Right ventricle myocardium superior (tissue), 1 donor: ENCODE measurements around the gene UGT1A10. TPM values are rescaled to one million over a fixed set of nuclear protein-coding genes. Genes with fewer than 3 reads are reported as not detected.
"Not testable (repeated sequence)": the region's sequence is repeated elsewhere in the genome, so short reads cannot be mapped to it uniquely, and the experiment has no call there.

Experiments used
- ATAC-seq: fragments of 200-7000 bp; cut with Tn5 transposase; one replicate; pipeline ENCODE4 v1.9.1; 2020; ENCODE audit warnings: mild to moderate bottlenecking; ENCODE audit not compliant: poor library complexity
- DNase-seq: peaks from one replicate; pipeline ENCODE4 v3.0.0-alpha.2; 2020
- intact Hi-C: fragments of 100-400 bp; cut with DNase I; formaldehyde crosslinking; loops from one replicate; pipeline ENCODE4 v1.11.2; 2022
- total RNA-seq: library from RNA; stranded (reverse); fragmentation: NEBNext Ultra II Directional; extraction: Animal tissue kit (Norgen Biotek cat#: 25700); gene quantifications from one replicate; pipeline ENCODE4 v1.2.1, GENCODE V29; 2021
- donor health status: DM: no; HTN: yes; CAD: no; lungs with severe emphysema.

Gene UGT1A10
- total RNA-seq, 1 donor from 2014 or later: not detected

GRCh38 chr2:233651430-233651829 lies 15.2 kb downstream of the UGT1A10 start:
- no peak for ATAC-seq
- intact Hi-C loops: no loop called here
- no peak for DNase-seq

- intact Hi-C loops: no loop called here
These were observed 18.3 kb downstream of the UGT1A10 start for GRCh38 chr2:233654501-233654900.

GRCh38 chr2:233655043-233655442 lies 18.8 kb downstream of the UGT1A10 start:
- intact Hi-C loops: no loop called here
- ATAC-seq (no peak), DNase-seq (no peak)

More at GRCh38 chr2:233654501-233654900, 18.3 kb downstream of the UGT1A10 start:
- DNase-seq: no peak
- ATAC-seq: no peak

GRCh38 chr2:233655943-233656342 lies 19.7 kb downstream of the UGT1A10 start:
- ATAC-seq, DNase-seq, intact Hi-C loops: not testable (repeated sequence)

- ATAC-seq: no peak
- intact Hi-C loops: no loop called here
- no peak for DNase-seq
These were observed 20.2 kb downstream of the UGT1A10 start for GRCh38 chr2:233656443-233656842.

GRCh38 chr2:233658610-233659009 lies 22.4 kb downstream of the UGT1A10 start:
- ATAC-seq: no peak
- no peak for DNase-seq
- intact Hi-C loops: no loop called here

- ATAC-seq (no peak), DNase-seq (no peak)
- intact Hi-C loops: no loop called here
These were observed 27.7 kb downstream of the UGT1A10 start for GRCh38 chr2:233663911-233664310.

- ATAC-seq (no peak), DNase-seq (no peak)
- intact Hi-C loops: no loop called here
These were observed 32.5 kb downstream of the UGT1A10 start for GRCh38 chr2:233668605-233669260.

GRCh38 chr2:233671290-233672161 lies 35.3 kb downstream of the UGT1A10 start, which contains the start of gene UGT1A9:
UGT1A9 (plus strand) TSS chr2:233671898; CDS start chr2:233671935, 37 bp downstream.
- ATAC-seq: no peak
- intact Hi-C loops: no loop called here

GRCh38 chr2:233672886-233673285 lies 36.6 kb downstream of the UGT1A10 start:
- DNase-seq (no peak), ATAC-seq (no peak)
- intact Hi-C loops: no loop called here

More at GRCh38 chr2:233671290-233672161, 35.3 kb downstream of the UGT1A10 start, which contains the start of gene UGT1A9:
- DNase-seq: no peak

GRCh38 chr2:233673896-233674295 lies 37.6 kb downstream of the UGT1A10 start:
- ATAC-seq: no peak
- no peak for DNase-seq
- intact Hi-C loops: no loop called here

- ATAC-seq: no peak
- no peak for DNase-seq
- intact Hi-C loops: no loop called here
These were observed 38.1 kb downstream of the UGT1A10 start for GRCh38 chr2:233674314-233674713.

GRCh38 chr2:233674995-233675394 lies 38.7 kb downstream of the UGT1A10 start:
- intact Hi-C loops: no loop called here
- no peak for DNase-seq

GRCh38 chr2:233676046-233676445 lies 39.8 kb downstream of the UGT1A10 start:
- no peak for ATAC-seq
- no peak for DNase-seq
- intact Hi-C loops: no loop called here

More at GRCh38 chr2:233674995-233675394, 38.7 kb downstream of the UGT1A10 start:
- no peak for ATAC-seq

GRCh38 chr2:233679196-233679595 lies 42.9 kb downstream of the UGT1A10 start:
- no peak for ATAC-seq
- intact Hi-C loops: no loop called here
- no peak for DNase-seq

GRCh38 chr2:233680361-233681045 lies 44.3 kb downstream of the UGT1A10 start:
- DNase-seq (no peak), ATAC-seq (no peak)
- intact Hi-C loops: no loop called here

GRCh38 chr2:233681521-233682099 lies 45.4 kb downstream of the UGT1A10 start, which contains the start of gene UGT1A7:
UGT1A7 (plus strand) TSS chr2:233681901; CDS start chr2:233681938, 37 bp downstream.
- ATAC-seq: no peak
- intact Hi-C loops: no loop called here
- no peak for DNase-seq

GRCh38 chr2:233684640-233685039 lies 48.4 kb downstream of the UGT1A10 start:
- intact Hi-C loops: no loop called here
- ATAC-seq (no peak), DNase-seq (no peak)

- DNase-seq (no peak), ATAC-seq (no peak)
- intact Hi-C loops: no loop called here
These were observed 50.7 kb downstream of the UGT1A10 start for GRCh38 chr2:233686928-233687327.
